ENCODE results near the gene ABCC3. TPM values are rescaled to one million over a fixed set of nuclear protein-coding genes. Genes with fewer than 3 reads are reported as not detected.

Gene ABCC3
- polyA plus RNA-seq, 4 donors = 0.63 to 12.2 (median 7.8) TPM

- DNase-seq (ENCODE audit: low read depth in 4 of 4, low spot score in 3 of 4) = no peak
Observed at GRCh38 chr17:50642071-50642721, 7.5 kb downstream of the ABCC3 start.

- no peak for DNase-seq (ENCODE audit: low read depth in 4 of 4, low spot score in 3 of 4)
Observed at GRCh38 chr17:50642722-50643656, 8.3 kb downstream of the ABCC3 start.

- DNase-seq (ENCODE audit: low read depth in 4 of 4, low spot score in 3 of 4) = no peak
Observed at GRCh38 chr17:50645748-50646682, 11.3 kb downstream of the ABCC3 start.

GRCh38 chr17:50647187-50647586 is 12.5 kb downstream of the ABCC3 start:
- no peak for DNase-seq (ENCODE audit: low read depth in 4 of 4, low spot score in 3 of 4)

- DNase-seq (ENCODE audit: low read depth in 4 of 4, low spot score in 3 of 4) = no peak
Observed at GRCh38 chr17:50649042-50649908, 14.6 kb downstream of the ABCC3 start.

- DNase-seq (ENCODE audit: low read depth in 4 of 4, low spot score in 3 of 4) = no peak
Observed at GRCh38 chr17:50651661-50652060, 17.0 kb downstream of the ABCC3 start.

- no peak for DNase-seq (ENCODE audit: low read depth in 4 of 4, low spot score in 3 of 4)
Observed at GRCh38 chr17:50653738-50654137, 19.1 kb downstream of the ABCC3 start.

- DNase-seq (ENCODE audit: low read depth in 4 of 4, low spot score in 3 of 4) = no peak
Observed at GRCh38 chr17:50656509-50656908, 21.8 kb downstream of the ABCC3 start.

- DNase-seq (ENCODE audit: low read depth in 4 of 4, low spot score in 3 of 4) = no peak
Observed at GRCh38 chr17:50657054-50657453, 22.4 kb downstream of the ABCC3 start.

- no peak for DNase-seq (ENCODE audit: low read depth in 4 of 4, low spot score in 3 of 4)
Observed at GRCh38 chr17:50657627-50658026, 22.9 kb downstream of the ABCC3 start.

- DNase-seq (ENCODE audit: low read depth in 4 of 4, low spot score in 3 of 4) = no peak
Observed at GRCh38 chr17:50658616-50659015, 23.9 kb downstream of the ABCC3 start.

GRCh38 chr17:50659179-50659578 is 24.5 kb downstream of the ABCC3 start:
- no peak for DNase-seq (ENCODE audit: low read depth in 4 of 4, low spot score in 3 of 4)

GRCh38 chr17:50660042-50660886 is 25.6 kb downstream of the ABCC3 start:
- no peak for DNase-seq (ENCODE audit: low read depth in 4 of 4, low spot score in 3 of 4)

- no peak for DNase-seq (ENCODE audit: low read depth in 4 of 4, low spot score in 3 of 4)
Observed at GRCh38 chr17:50660887-50661345, 26.2 kb downstream of the ABCC3 start.

- no peak for DNase-seq (ENCODE audit: low read depth in 4 of 4, low spot score in 3 of 4)
Observed at GRCh38 chr17:50661348-50661747, 26.7 kb downstream of the ABCC3 start.

GRCh38 chr17:50661795-50662391 is 27.2 kb downstream of the ABCC3 start:
- no peak for DNase-seq (ENCODE audit: low read depth in 4 of 4, low spot score in 3 of 4)

- DNase-seq (ENCODE audit: low read depth in 4 of 4, low spot score in 3 of 4) = no peak
Observed at GRCh38 chr17:50662632-50663225, 28.0 kb downstream of the ABCC3 start.

GRCh38 chr17:50663812-50664374 is 29.2 kb downstream of the ABCC3 start:
- no peak for DNase-seq (ENCODE audit: low read depth in 4 of 4, low spot score in 3 of 4)
